GM18868 (cell line): ENCODE measurements around the gene KLRG1.

Experiments
- ATAC-seq: cut with Tn5 transposase; IDR thresholded peaks from one replicate; pipeline ENCODE4 v1.9.1; 2021; ENCODE audit warnings: mild to moderate bottlenecking, moderate library complexity; ENCODE audit not compliant: unreplicated experiment

Gene KLRG1

GRCh38 chr12:9039397-9039977, 50.1 kb downstream of the KLRG1 start:
- ATAC-seq, result no peak

- ATAC-seq, result no peak
Observed at GRCh38 chr12:9040484-9041186, 51.3 kb downstream of the KLRG1 start.

- no peak for ATAC-seq
Observed at GRCh38 chr12:9041321-9041720, 52.0 kb downstream of the KLRG1 start.

GRCh38 chr12:9043766-9044165, 54.4 kb downstream of the KLRG1 start:
- ATAC-seq, result no peak

- no peak for ATAC-seq
Observed at GRCh38 chr12:9047105-9047504, 57.8 kb downstream of the KLRG1 start.

- ATAC-seq, result no peak
Observed at GRCh38 chr12:9048930-9049329, 59.6 kb downstream of the KLRG1 start.

- ATAC-seq, result no peak
Observed at GRCh38 chr12:9049520-9050133, 60.3 kb downstream of the KLRG1 start.

GRCh38 chr12:9050521-9051157, 61.3 kb downstream of the KLRG1 start:
- ATAC-seq, result no peak

- ATAC-seq, result no peak
Observed at GRCh38 chr12:9051158-9051550, 61.8 kb downstream of the KLRG1 start.

- ATAC-seq, result no peak
Observed at GRCh38 chr12:9052610-9053009, 63.3 kb downstream of the KLRG1 start.
